SIG-M5 treated with dmso at 0.1 percent for 504 hours (cell line): ENCODE measurements around the gene UBASH3A.
"Not testable (repeated sequence)": the region's sequence is repeated elsewhere in the genome, so short reads cannot be mapped to it uniquely, and the experiment has no call there.

Experiments
- DNase-seq: peaks from one replicate; lab custom pipeline; 2025; ENCODE audit not compliant: unreplicated experiment; lab: John Stamatoyannopoulos, UW

Gene UBASH3A

DNA sequence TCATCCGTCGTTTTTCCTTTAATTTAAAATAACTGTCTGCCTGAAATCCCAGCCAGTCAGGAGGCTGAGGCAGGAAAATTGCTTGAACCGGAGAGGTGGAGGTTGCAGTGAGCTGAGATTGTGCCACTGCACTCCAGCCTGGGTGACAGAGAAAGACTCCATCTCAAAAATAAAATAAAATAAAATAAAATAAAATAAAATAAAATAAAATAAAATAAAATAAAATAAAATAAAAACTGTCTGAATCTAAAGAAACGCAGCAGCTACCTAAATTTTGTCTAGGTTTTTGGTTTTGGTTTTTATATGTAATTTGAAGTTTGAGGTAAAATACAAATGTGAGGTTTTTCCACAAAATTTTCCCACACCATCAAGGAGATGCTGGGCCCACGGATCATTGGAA lies 5.0 kb downstream of the UBASH3A start:
- not testable (repeated sequence) for DNase-seq

GRCh38 chr21:42409366-42409765 lies 5.7 kb downstream of the UBASH3A start:
- no peak for DNase-seq

GRCh38 chr21:42411197-42411869 lies 7.6 kb downstream of the UBASH3A start:
- no peak for DNase-seq

GRCh38 chr21:42411891-42412635 lies 8.4 kb downstream of the UBASH3A start:
- DNase-seq: no peak

DNA sequence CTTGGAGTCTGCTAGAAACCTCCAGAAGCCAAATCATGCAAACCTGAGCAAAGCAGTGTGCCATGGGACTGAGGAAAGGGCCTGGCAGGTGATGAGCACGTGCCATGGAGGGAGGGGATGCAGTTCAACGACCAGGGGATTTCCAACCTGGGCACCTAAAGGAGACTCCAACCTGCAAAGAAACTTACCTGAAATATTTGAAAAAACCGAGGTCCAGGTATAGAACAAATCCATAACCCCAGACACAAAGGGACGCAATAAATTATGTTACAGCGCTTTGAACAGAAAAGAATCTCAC lies 8.9 kb downstream of the UBASH3A start:
- no peak for DNase-seq

DNA sequence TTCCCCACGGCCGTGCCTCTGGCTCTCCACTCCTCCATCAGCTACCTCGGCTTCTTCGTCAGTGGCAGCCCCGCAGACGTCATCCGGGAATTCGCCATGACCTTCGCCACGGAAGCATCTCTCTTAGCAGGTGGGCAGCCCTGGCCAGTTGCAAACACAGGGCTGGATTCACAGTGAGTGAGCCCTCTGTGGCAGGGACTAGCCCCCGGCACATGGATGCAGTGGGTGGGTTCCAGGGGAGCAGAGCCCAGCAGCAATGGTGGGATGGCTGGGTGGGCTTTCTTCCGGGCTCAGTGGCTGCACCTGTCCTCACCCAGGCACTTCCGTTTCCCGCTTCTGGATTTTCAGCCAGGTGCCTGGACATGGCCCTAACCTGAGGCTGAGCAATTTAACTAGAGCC lies 9.4 kb downstream of the UBASH3A start:
- DNase-seq: no peak

DNA sequence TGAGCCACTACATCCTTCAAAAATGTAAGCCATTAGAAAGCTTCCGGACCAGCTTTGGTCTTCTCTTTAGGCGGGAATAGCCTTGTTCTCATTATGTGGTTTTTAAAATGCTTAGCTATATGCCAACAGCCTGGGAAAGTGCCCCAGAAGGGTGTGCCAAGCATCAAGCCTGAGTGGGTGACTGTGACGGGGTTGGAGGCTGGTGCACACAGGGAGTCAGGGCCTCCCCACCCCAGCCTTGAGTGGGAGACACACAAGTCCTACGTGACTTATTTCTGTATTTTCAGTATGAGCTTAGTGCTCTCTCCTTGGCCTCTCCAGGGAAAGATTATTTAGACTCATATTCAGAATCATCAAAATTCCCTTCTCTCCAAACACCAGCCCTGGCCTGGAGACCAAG lies 9.8 kb downstream of the UBASH3A start:
- DNase-seq: no peak

DNA sequence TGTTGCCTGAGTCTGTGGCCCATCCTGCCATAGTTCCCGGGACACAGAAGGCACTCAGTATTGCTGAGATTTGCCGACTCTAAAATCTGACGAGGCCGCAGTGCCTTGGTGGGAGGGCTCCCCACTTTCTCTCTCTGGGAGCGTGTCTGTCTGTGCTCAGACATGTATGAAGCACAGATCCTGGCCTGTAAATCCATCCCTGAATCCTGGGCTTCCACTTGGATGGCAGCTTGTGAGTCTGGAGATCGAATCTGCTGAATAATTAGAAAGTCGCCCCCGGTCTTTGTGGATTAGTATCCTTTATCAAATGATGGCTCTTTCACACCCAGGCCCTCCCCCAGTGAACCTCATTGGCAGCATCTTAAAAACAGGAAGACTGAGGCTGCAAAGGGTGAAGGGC lies 10.4 kb downstream of the UBASH3A start:
- DNase-seq: no peak

DNA sequence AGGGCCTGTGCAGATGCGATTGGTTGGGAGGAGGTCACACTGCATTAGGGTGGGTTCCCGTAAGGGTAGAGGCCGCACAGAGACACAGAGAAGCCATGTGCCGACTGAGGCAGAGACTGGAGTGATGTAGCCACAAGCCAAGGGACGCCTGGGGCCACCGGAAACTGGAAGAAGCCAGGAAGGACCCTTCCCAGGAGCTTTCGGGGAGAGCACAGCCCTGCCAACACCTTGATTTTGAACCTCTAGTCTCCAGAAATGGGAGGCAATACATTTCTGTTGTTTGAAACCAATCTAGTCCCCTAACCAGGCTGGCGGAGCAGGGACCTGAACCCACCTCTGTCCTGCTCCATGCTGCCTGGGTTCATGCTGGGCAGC lies 10.8 kb downstream of the UBASH3A start:
- no peak for DNase-seq

DNA sequence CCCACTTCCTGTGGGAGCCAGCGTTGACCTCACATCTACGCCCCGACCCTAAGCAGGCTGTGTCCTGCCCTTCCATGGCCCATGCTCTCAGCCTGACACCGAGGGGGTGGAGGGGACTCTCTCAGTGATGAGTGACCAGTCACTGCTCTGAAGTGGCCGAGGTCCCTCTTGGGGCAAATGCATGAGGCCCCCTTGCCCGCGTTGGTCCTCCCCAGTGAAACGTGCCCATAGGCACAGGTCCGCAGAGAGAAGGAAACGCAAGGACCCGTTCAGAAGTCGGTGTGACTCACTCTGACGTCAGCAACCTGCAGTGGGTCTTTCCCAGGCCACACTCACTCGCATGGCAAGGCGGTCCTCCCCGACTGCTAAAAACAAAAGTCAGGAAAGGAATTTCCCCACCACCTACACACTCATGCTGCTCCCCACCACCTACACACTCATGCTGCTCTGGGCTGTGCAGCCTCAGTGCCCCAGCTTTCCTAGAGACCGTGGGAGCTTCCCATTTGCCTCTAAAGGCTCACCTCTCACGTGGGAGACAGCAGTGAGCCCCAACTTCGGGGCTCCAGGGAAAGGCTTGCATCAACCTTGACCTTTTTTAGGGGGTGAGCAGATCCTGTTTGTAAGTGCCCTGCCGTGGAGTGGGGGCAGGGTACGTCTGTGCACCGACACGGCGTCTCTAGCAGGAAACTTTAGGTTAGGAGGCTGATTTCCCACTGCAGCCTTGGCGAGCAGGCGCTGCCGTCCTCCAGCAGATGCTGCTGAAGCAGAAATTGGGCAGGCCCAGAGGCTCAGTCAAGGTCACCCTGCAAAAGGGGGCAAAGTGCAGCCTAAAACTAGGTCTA lies 11.4 kb downstream of the UBASH3A start:
- no peak for DNase-seq

DNA sequence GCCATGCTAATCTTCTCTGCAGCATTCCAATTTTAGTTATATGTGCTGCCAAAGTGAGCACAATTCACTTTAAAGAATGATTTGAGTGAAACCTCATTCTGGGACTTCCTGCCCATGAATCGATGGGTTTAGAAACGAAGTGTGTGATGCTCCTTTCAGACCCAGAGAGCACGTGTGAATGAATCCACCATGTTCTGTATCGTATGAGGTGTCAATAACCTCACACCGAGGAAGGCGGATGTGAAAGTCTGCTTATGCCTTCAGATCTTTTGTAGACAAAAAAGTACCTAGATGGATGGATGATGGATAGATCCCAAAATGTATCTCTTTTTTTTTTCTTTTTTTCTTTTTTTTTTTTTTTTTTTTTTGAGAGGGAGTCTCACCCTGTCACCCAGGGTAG lies 13.8 kb downstream of the UBASH3A start:
- no peak for DNase-seq

- DNase-seq: no peak
Observed at GRCh38 chr21:42418886-42419285, 15.2 kb downstream of the UBASH3A start.

DNA sequence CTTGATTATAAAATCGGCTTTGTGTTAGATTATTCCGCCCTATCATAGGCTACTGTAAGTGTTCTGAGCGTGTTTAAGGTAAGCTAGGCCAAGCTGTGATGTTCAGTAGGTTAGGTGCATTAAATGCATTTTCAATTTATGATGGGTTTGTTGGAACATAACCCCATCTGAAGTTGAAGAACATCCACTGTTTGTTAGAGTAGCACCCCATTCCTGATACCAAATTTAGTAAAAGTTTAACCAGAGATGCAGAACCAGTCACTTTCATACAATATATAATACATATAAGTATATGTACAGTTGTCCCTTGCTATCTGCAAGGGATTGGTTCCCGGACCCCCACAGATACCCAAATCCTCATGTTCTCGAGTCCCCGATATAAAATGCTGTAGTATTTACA lies 16.1 kb downstream of the UBASH3A start:
- DNase-seq: no peak

DNA sequence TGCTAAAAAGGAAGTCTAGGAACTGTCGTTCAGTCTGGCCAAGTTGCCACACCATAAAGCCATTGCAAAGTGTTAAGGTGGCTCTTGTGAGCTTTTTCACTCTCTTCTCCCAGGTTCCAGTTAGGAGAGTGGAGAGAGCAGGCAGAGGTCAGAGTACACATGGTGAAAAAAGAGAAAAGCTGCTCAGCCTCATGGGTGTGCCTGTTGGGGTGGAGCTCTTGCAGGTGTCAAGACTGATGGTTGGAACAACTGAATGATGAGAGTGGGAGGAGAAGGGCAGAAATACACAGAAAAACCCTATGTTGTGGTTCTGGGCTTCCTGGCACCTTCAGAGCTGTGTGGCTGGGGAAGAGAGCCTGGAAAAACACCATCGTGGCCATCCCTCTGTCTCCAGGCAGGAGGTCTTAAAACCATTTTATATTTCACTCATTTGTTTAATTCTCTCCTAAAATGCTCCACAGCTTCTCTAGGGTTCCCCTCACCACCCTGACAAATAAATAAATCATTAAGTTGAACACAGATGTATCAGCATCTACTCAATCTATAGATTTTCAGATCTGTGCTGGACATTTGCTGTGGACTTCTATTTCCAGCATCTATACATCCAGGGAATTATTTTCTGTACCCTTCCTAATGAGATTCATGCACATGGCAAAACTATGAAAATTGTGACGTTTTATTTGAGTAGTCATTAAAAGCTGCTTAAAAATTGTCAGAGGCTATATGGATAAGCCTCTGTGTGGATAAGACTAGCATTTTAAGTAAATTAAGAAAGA lies 17.5 kb downstream of the UBASH3A start:
- no peak for DNase-seq

- DNase-seq: no peak
Observed at GRCh38 chr21:42423197-42423675, 19.5 kb downstream of the UBASH3A start.

GRCh38 chr21:42423685-42424084 lies 20.0 kb downstream of the UBASH3A start:
- no peak for DNase-seq

DNA sequence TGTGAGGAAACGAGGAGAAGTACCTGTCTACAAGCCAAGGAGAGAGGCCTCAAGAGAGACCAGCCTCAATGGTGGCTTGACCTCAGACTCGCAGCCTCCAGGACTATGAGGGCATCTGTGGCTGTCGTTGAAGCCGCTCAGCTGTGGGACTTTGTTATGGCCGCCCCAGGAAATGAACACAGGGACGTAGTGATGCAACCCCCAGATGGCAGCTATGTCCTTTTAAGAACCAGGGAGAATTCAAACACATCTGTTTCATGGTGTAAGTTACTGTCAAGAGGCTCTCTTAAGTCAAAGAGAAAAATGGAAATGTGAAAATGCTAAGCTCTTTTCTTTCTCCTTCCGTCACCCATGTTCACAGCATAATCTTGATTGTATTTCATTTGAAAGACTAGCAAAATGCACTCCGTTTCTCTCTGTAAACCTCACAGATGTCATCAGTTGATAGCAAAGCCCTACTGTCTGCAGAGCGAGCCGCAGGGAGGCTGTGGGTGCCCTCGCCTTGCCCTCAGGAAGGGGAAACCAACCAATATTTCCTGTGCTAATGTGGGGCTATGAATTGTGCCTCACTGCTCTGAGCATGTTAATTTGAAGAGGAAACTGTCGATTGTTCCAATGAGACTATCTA lies 21.3 kb downstream of the UBASH3A start:
- DNase-seq: peak; percentile 31

DNA sequence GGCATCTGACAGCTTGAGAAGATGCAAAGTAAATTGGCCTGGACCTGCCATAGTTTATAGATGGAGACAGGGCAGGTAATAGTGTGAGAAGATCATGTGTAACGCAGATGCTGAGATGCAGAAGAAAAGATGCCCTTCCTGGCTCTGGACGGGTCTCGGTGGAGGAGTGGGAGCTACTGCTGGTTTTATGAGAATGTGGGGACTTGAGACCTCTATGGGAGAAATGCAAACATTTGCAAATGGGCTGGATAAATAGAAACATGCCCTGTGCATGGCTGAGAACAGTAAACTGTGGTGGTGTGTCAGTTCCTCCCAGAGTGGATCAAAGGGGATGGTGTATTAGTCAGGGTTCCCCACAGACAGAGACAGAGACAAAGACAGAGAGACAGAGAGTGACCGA lies 21.9 kb downstream of the UBASH3A start:
- DNase-seq: no peak

DNA sequence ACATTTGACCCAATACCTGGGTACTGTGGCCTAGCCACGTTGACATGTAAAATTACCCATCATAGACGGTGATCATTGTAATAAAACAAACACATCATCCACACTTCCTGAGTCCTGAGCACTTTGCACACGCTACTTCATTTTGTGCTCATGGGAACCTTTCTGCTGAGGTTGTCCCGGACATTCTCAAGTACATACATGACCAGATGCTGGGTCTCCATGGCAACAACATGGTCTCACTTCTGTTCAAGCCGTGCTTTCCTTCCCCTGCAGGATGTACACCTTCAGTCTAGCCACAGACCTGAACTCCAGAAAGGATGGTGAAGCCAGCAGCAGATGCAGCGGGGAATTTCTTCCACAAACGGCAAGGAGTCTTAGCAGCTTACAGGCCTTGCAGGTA lies 22.7 kb downstream of the UBASH3A start:
- no peak for DNase-seq

DNA sequence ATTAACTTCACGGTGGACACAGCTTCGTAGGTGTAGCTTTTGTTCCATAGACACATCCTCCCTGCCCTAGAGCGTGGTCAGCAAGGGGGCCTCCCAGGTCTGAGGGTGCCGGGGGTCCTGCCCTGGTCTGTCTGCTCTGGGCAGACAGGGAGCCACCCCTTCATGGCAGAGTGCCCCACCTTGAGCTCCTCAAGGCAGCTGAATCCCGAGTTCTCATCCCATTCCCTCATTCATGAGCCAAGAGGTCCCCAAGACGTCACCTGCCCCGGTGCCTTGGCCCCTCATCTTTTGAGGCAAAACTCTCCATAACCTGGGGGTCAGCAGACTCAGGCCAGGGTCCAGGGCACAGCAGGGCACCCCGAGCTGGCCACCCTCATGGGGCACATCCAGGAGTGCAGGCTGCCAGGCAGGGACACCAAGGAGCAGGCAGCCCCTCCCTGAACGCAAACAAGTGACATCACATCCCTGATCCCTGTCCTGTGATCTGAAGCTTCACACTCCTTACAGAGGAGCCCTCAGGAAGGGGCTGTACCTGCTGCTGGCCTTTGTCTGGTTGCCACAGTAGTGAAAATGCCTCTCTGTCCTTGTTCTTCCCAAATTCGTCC lies 23.3 kb downstream of the UBASH3A start:
- no peak for DNase-seq
